Ectodermal cell (in vitro differentiated cells): Measurements from ENCODE around the gene TRABD2B.

Source experiments
- H3K27ac ChIP-seq: 2 replicates; pipeline ENCODE4 v1.7.0; 2013; ENCODE audit warnings: mild to moderate bottlenecking, low read depth, low read length; ENCODE audit not compliant: insufficient read depth, poor library complexity, severe bottlenecking
- H3K27me3 ChIP-seq: 2 replicates; pipeline ENCODE4 v1.7.0; 2013; ENCODE audit warnings: mild to moderate bottlenecking, low read length; ENCODE audit not compliant: insufficient read depth, control insufficient read depth, poor library complexity, severe bottlenecking
- H3K36me3 ChIP-seq: one replicate; pipeline ENCODE4 v1.7.0; 2013; ENCODE audit warnings: low read length; ENCODE audit not compliant: control insufficient read depth, insufficient read depth
- H3K4me1 ChIP-seq: one replicate; pipeline ENCODE4 v1.7.0; 2013; ENCODE audit warnings: low read length; ENCODE audit not compliant: control insufficient read depth, insufficient read depth
- H3K4me3 ChIP-seq: 2 replicates; pipeline ENCODE4 v1.7.0; 2013; ENCODE audit warnings: low read depth, low read length, control low read depth; ENCODE audit not compliant: insufficient read depth
- H3K9me3 ChIP-seq: 2 replicates; pipeline ENCODE4 v1.7.0; 2013; ENCODE audit warnings: mild to moderate bottlenecking, low read length, moderate library complexity; ENCODE audit not compliant: control insufficient read depth
- WGBS, 2 experiments: methylation state at CpG; one replicate each; pipeline ENCODE4 v1.1.7; 2013; ENCODE audit warnings: missing lambda C conversion rate in 2 of 2; 5-methylcytosine and 5-hydroxymethylcytosine counted together

Gene TRABD2B

GRCh38 chr1:47713975-47714767, 283.0 kb downstream of the TRABD2B start:
- H3K27ac ChIP-seq = no peak overlapping the region

GRCh38 chr1:47713333-47713953, 283.7 kb downstream of the TRABD2B start:
- Histone ChIP-seq H3K36me3 (no peaks in the 10 kb centered on the region), H3K9me3 (no peaks in the 10 kb centered on the region), H3K4me3 (no peak overlapping the region), H3K27ac (no peak overlapping the region), H3K27me3 (peaks cover 94% of the 10 kb centered on the region), H3K4me1 (peaks cover 10% of the 10 kb centered on the region)
- 92% methylated on average over 9 of the region's 9 CpGs for WGBS, 2 experiments

More at GRCh38 chr1:47713975-47714767, 283.0 kb downstream of the TRABD2B start:
- Histone ChIP-seq H3K27me3 (peaks cover 90% of the 10 kb centered on the region), H3K4me1 (peaks cover 5% of the 10 kb centered on the region), H3K36me3 (no peaks in the 10 kb centered on the region), H3K9me3 (no peaks in the 10 kb centered on the region), H3K4me3 (no peak overlapping the region)
- 85 to 95% methylated on average over 4 of the region's 4 CpGs for WGBS, 2 experiments

GRCh38 chr1:47712596-47713299, 284.4 kb downstream of the TRABD2B start:
- no peaks in the 10 kb centered on the region for H3K36me3 ChIP-seq
- peaks cover 94% of the 10 kb centered on the region for H3K27me3 ChIP-seq
- H3K4me3 ChIP-seq = no peak overlapping the region
- H3K4me1 ChIP-seq = peaks cover 13% of the 10 kb centered on the region
- no peak overlapping the region for H3K27ac ChIP-seq
- H3K9me3 ChIP-seq = no peaks in the 10 kb centered on the region
- 78 to 82% methylated on average over 16 of the region's 16 CpGs for WGBS, 2 experiments

GRCh38 chr1:47711848-47712492, 285.2 kb downstream of the TRABD2B start:
- H3K36me3 ChIP-seq = no peaks in the 10 kb centered on the region
- no peaks in the 10 kb centered on the region for H3K9me3 ChIP-seq
- H3K27ac ChIP-seq = no peak overlapping the region
- WGBS, 2 experiments = 73 to 77% methylated on average over 6 of the region's 6 CpGs
- H3K27me3 ChIP-seq = peaks cover 98% of the 10 kb centered on the region
- no peak overlapping the region for H3K4me3 ChIP-seq
- peaks cover 13% of the 10 kb centered on the region for H3K4me1 ChIP-seq

GRCh38 chr1:47711184-47711847, 285.9 kb downstream of the TRABD2B start:
- H3K27me3 ChIP-seq = peaks cover 99% of the 10 kb centered on the region
- peaks cover 13% of the 10 kb centered on the region for H3K4me1 ChIP-seq
- no peak overlapping the region for H3K4me3 ChIP-seq
- H3K36me3 ChIP-seq = no peaks in the 10 kb centered on the region
- WGBS, 2 experiments = 56 to 59% methylated on average over 15 of the region's 15 CpGs
- no peak overlapping the region for H3K27ac ChIP-seq
- no peaks in the 10 kb centered on the region for H3K9me3 ChIP-seq
